D721Med (cell line): ENCODE data around the gene ATPAF1.

ENCODE experiments used
- DNase-seq: peaks from one replicate; pipeline ENCODE4 v3.0.0; 2011; ENCODE audit warnings: low spot score; ENCODE audit not compliant: insufficient read length
- FAIRE-seq: peaks from 2 replicates; lab custom pipeline; 2011; peaks lifted over from hg19 to GRCh38; lab: Jason Lieb, UNC
- TF ChIP-seq, protein P1 (sequence below): IDR thresholded peaks from 2 replicates; pipeline ENCODE4 v1.5.1; 2012; ENCODE audit warnings: mild to moderate bottlenecking, control low read depth; ENCODE audit not compliant: insufficient read depth; ENCODE audit errors: missing control alignments

ATPAF1 gene

DNA sequence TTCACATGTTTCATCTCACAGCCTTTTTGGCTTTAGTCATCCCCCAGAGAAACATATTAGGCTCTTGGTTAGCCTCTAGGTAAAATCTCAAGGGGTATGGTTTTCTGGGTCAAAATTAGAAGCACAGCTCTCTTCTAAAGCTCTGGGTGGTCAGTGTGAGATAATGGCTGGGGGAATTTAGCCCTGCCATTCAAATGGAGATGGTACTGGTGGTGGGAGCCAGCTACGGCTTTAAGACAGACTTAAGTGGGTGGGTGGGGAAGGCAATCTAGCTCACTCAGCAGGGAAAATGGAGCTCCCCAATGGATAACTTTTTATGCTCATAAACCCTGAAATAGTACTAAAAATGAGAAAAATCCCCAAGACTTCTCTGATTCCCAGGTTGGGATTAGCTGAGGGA, 9.2 kb upstream of the ATPAF1 start:
- DNase-seq (no peak), FAIRE-seq (no peak)
- TF ChIP-seq, protein P1, sequence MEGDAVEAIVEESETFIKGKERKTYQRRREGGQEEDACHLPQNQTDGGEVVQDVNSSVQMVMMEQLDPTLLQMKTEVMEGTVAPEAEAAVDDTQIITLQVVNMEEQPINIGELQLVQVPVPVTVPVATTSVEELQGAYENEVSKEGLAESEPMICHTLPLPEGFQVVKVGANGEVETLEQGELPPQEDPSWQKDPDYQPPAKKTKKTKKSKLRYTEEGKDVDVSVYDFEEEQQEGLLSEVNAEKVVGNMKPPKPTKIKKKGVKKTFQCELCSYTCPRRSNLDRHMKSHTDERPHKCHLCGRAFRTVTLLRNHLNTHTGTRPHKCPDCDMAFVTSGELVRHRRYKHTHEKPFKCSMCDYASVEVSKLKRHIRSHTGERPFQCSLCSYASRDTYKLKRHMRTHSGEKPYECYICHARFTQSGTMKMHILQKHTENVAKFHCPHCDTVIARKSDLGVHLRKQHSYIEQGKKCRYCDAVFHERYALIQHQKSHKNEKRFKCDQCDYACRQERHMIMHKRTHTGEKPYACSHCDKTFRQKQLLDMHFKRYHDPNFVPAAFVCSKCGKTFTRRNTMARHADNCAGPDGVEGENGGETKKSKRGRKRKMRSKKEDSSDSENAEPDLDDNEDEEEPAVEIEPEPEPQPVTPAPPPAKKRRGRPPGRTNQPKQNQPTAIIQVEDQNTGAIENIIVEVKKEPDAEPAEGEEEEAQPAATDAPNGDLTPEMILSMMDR, result no peak

DNA sequence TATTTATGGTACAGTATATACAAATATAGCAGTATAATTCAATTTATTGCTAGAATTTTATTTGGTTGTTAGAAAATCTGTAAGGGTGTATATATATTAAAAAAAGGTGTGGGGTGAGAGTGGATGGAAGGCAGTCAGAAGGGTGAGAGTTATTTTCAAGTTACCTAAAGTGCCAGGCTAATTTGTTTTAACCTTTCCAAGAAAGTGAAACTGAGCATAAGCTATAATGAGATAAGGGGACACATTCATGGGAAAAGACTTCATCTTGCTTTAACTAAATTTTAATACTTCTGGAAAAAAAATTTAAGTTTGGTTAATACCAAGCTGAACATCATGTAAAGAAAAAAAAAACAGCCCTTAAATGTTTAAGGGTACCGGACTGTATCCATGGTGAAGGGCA, 8.4 kb upstream of the ATPAF1 start:
- FAIRE-seq (no peak), DNase-seq (no peak)
- TF ChIP-seq, protein P1, result no peak

DNA sequence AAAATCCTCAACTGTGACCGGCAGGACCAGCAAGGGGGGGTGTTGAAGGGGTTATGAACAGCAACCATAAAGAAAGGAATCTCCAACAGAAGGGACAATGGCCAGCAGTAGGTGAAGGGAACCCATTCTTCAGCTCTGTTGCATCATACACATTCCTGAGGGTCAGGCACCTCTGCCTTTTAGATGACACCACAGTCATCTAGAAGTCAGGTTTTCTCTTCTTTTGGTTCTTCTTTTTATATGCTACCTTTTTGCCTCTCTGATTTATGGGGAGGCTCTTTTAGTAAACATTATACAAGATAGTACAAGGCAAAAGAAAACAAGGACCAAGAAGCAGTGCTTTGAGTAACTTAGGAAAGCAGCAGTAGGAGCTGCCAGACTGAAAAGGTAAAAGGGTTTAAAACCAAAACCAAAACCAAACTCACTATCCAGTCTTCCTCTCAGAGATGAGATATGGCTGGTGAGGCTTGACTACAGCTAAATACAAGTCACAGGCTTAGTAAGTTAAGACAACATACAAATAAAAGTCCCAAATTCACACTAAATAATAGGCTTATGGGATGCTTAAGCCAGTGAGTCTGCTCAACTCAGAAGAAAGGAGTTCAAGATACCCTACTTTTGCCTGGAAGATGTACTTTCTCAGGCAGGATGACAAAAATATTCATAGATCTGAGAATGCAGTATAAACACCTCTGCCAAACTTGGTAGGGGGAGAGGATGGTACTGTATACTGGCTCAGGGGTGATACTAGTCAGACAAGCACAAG, 7.6 kb upstream of the ATPAF1 start:
- DNase-seq, result no peak
- TF ChIP-seq, protein P1, result no peak
- FAIRE-seq, result no peak

DNA sequence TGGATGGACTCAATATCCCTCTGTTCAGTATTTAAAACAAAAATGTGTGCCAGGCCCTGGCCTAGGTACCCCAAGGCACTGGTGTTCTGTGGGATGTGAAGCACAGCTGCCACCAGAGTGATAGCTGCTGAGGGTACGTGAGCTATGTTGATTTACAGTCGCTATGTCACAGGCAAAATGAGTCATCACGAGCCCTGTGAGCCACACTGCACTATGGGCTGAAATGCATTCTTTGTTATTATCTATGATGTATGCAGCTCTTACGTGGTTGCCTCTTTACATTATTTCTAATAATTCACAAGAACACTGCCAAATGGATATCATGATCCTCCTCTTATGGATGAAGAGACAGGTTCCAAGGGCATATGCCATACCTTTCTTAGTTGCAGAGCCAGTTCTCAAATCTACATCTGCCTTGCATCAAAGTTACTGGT, 5.6 kb upstream of the ATPAF1 start:
- no peak for FAIRE-seq

DNA sequence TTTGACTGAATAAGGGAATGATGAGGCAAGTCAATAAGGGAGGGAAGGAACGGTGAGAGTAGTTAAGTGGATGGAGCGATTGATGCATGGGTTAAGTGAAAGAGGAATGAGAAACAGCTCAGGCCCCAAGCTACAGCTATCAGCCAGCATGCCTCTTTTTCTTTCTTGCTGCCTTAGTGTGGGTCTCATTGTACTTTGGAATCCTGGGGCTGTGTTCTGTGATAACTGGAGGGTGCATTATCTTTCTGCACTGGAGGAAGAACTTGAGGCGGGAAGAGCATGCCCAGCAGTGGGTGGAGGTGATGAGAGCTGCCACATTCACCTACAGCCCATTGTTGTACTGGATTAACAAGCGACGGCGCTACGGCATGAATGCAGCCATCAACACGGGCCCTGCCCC, 4.5 kb upstream of the ATPAF1 start:
- DNase-seq (no peak), FAIRE-seq (no peak)
- TF ChIP-seq, protein P1, result no peak

More for the DNA sequence above, 5.6 kb upstream of the ATPAF1 start:
- TF ChIP-seq, protein P1, result no peak
- DNase-seq, result no peak

DNA sequence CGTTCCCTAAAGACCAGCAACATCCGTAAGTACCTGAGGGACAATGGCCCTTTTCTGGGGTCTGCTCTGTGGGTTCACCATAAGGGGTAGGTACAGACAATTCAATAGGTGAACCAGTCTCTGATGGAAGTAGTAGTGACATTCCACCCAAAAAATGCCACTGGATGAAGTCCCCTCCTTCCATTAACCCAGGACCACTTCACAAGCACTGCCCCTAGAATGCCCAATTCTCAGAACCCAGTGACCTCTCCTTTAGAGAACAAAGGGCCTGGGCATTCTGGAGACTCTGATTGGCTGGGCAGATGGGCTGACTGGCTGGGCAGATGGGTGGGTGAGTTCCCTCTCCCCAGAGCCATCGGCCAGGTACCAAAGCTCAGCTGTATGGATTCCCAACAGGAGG, 3.4 kb upstream of the ATPAF1 start, which contains the start of gene TEX38:
TEX38 (plus strand) TSS at position 301 of the 400 bp plus-strand sequence; CDS start at position 382, 81 bp downstream.
- TF ChIP-seq, protein P1, result no peak
- FAIRE-seq, result no peak
- no peak for DNase-seq

DNA sequence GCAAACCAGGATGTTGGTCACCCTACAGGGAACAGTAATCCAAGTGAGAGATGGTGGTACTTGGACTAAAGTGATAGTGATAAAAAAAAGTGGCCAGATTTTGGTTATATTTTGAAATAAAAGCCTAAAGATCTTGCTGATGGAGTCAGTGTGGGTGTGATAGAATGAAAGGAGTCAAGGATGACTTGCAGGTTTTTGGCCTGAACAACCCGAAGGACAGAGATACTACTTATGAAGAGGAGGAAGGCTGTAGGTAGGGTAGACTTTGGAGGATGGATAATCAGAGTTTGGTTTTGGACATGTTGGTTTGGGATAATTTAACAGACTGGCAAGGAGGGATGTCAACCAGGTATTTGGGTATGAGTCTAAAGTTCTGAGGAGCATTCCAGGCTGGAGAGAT, 2.0 kb upstream of the ATPAF1 start:
- DNase-seq, result no peak
- FAIRE-seq, result no peak
- TF ChIP-seq, protein P1, result no peak
